ENCODE measurements around the gene TRPM6.

- TF ChIP-seq CTCF (IDR thresholded peaks at IDR 0.05) = no peak
- no peak for TF ChIP-seq EP300 (IDR thresholded peaks at IDR 0.05)
Observed at GRCh38 chr9:74762950-74763349, 124.8 kb downstream of the TRPM6 start.
